Loucy (cell line): Measurements from ENCODE around the gene GPATCH2L.

Experiments used
- EZH2phosphoT487 ChIP-seq: fragments of 200-600 bp; IDR thresholded peaks from 2 replicates; pipeline ENCODE4 v1.6.1; 2018; ENCODE audit warnings: antibody characterized with exemption, mild to moderate bottlenecking, moderate library complexity, borderline replicate concordance
- TF ChIP-seq, protein P1 (sequence below): fragments of 200-600 bp; sonication (generic); conservative IDR thresholded peaks from 2 replicates; pipeline ENCODE4 v1.5.1; 2014; ENCODE audit warnings: mild to moderate bottlenecking, antibody characterized with exemption, low read length

DNA sequence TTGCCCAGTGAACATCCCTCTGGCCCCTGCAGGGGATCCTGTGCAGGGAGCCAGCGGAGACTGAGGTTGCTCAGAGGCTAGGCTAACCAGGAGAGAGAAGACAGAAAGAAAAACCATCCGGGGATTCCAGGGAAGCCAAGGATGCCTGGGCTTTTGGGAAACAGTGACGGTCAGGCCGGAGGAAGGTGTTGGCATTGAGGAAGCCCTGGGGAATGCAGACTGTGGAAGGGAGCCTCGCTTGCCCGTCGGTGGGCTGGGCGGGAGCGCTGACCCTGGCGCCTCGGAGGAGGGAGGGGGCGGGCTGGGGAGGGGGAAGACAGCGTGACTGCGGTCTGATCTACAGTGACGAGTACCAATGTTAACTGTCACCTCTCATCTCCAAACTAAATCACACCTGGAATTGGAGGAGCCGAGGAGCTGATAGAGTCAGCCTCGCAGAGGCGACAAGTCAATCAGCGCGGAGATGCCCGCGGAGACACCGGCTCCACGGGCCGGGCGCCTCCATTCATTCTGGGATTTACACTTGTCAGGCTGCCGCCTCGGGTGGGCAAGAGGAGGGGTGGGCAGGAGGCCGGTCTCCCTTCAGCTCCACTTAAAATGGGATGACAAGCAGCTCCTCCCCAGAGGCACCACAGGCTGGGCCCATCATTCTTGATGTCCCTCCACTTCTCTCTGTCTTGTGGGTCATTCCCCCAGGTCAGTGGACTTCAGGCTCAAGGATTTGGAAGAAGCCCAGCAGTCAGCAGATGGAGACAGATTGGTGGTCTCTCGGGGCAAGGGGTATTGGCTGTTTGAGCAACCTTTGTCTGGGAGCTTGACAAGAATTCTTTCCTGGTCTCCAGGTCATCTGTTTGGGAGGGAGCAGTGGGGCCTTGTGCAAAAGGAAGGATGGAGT lies 20.4 kb upstream of the GPATCH2L start:
- TF ChIP-seq, protein P1, sequence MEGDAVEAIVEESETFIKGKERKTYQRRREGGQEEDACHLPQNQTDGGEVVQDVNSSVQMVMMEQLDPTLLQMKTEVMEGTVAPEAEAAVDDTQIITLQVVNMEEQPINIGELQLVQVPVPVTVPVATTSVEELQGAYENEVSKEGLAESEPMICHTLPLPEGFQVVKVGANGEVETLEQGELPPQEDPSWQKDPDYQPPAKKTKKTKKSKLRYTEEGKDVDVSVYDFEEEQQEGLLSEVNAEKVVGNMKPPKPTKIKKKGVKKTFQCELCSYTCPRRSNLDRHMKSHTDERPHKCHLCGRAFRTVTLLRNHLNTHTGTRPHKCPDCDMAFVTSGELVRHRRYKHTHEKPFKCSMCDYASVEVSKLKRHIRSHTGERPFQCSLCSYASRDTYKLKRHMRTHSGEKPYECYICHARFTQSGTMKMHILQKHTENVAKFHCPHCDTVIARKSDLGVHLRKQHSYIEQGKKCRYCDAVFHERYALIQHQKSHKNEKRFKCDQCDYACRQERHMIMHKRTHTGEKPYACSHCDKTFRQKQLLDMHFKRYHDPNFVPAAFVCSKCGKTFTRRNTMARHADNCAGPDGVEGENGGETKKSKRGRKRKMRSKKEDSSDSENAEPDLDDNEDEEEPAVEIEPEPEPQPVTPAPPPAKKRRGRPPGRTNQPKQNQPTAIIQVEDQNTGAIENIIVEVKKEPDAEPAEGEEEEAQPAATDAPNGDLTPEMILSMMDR: no peak
- no peak for TF ChIP-seq EZH2phosphoT487
